Tibial nerve (tissue), 3 donors: ENCODE measurements around the gene CFAP99.

ENCODE experiments used
- CTCF ChIP-seq, 5 experiments: fragments of 200-600 bp in 3 of 5; fragments of 450-650 bp in 2 of 5; sonication (generic) in 3 of 5; IDR thresholded peaks; one replicate each; pipeline ENCODE4 v1.5.1; 2016 to 2019; ENCODE audit warnings: antibody characterized with exemption in 5 of 5, mild to moderate bottlenecking in 3 of 5, moderate library complexity in 2 of 5
- POLR2A ChIP-seq, 2 donors: fragments of 450-650 bp; IDR thresholded peaks; one replicate each; pipeline ENCODE4 v1.6.1; 2017; ENCODE audit warnings: antibody characterized with exemption in 2 of 2, mild to moderate bottlenecking in 2 of 2, moderate library complexity in 2 of 2

- no peak for TF ChIP-seq CTCF (IDR thresholded peaks at IDR 0.05)
- no peak for TF ChIP-seq POLR2A (IDR thresholded peaks at IDR 0.05)
Measured at GRCh38 chr4:2503809-2504208, 85.1 kb downstream of the CFAP99 start.
